Right kidney (tissue), 1 donor: Measurements from ENCODE around the gene EIF3L.
A peak's percentile ranks its signal among the peaks of the same experiment; 100 is the strongest.

ENCODE experiments used
- DNase-seq: peaks from one replicate; pipeline ENCODE4 v3.0.0-alpha.2; 2016

The EIF3L gene

DNA sequence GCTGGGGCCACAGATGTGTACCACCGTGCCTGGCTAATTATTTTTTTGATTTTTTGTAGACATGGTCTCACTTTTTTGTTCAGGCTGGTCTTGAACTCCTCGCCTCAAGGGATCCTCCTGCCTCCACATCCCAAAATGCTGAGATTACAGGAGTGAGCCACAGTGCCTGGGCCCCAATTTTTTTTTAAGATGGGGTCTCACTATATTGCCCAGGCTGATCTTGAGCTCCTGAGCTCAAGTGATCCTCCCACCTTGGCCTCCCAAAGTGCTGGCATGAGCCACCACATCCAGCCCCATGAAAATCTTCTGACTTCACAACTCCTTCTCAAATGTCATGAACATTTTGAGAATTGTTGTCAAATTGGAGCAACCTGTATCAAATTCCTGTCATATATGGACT, 2.8 kb upstream of the EIF3L start:
- no peak for DNase-seq

DNA sequence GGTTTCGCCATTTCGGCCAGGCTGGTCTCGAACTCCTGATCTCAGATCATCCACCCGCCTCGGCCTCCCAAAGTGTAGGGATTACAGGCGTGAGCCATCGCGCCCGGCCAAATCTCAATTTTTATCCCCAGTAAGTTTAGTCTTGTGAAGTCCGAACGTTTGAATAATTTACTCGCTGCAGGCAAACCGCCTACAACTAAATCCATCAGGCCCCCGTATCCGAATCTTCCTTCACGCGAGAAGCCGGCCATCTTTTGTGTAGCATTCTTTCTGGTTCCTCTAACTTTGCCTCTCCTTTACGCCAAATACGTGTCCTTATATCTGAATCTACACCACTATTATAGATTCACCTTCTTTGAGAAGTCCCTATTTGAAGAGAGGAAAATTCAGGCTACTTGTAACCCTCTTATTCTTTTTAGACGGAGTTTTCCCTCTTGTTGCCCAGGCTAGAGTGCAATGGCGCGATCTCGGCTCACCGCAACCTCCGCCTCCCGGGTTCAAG, 581 bp upstream of the EIF3L start:
- peak; percentile 50 for DNase-seq

- DNase-seq: no peak
These were observed 1.6 kb downstream of the EIF3L start for GRCh38 chr22:37850801-37851200.

- no peak for DNase-seq
These were observed 3.2 kb downstream of the EIF3L start for GRCh38 chr22:37852418-37852817.

DNA sequence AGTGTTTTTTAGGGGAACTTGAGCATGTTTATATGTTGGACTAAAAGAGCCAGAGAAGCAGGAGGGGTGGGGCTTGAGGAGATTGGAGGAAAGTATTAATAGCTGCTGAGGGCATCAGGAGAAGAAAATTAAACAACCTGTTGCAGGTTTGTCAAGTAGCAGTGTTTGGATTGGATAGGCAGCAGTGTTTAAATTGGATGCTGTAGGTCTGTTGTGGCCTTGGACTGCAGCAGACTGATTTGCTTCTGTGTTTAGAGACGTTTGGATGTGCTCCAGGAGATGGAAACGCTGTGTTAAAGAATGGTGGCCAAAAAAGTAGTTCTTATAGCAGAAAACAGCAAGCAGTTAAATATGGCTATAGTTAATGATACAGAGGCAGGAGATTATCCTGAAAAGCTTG, 5.7 kb downstream of the EIF3L start:
- no peak for DNase-seq

- DNase-seq: no peak
These were observed 6.2 kb downstream of the EIF3L start for GRCh38 chr22:37855462-37855861.

DNA sequence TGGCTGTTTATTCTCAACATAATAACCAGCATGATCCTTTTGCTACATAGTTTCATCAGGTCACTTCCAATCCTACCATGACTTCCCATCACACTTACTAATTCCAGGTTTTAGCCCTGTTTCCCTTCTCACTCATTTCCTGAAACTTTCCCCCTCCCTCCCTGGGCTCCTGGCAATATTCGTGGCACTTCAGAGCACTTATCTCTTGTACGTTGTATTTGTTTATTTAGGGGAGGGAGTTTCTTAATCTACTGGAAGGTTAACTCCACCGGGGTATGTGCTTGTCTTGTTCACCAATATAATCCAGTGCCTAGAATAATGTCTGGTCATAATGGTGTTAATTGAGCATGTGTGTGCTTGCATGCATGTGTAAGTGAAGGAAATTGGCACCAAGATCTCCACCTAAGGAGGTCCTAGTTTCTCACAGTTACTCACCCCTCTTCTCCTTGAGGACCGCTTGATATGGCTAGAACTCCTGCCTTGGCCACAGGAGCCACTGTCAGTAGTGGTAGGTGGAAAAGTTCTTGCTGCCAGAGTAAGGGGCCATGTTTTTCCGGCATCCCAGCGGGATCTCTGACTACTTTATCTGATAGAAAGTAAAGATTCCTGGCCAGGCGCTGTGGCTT, 11.7 kb downstream of the EIF3L start:
- DNase-seq: no peak

DNA sequence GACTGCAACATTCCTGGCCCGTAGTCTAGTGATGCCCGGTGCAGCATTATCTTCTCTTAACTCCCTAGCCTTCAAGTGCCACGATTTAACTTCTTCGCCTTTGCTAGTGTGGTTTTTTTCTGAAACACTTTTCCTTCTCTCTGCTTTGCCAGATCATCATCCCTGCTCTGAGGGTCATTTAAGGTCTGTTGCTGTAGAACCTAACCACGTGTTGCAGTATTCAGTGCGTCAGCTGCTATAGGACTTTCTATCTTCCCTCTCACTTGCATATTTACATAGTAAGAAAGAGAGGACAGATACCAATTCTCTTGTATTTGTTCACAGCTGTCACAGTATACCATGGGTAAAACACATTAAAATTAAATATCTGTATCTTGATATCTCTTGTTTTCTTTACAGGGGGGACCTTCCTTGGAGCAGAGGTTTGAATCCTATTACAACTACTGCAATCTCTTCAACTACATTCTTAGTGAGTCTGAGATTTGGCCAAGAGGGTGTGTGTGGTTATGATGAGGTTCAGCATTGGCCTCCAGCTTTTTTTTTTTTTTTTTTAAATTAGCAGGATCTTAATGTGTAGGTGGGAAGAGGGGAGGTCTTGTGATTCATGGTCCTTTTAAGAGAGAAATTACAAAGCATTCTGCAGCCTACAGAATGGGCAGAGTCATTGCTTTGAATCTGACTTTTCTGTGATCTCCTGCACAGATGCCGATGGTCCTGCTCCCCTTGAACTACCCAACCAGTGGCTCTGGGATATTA, 13.5 kb downstream of the EIF3L start:
- DNase-seq: no peak

DNA sequence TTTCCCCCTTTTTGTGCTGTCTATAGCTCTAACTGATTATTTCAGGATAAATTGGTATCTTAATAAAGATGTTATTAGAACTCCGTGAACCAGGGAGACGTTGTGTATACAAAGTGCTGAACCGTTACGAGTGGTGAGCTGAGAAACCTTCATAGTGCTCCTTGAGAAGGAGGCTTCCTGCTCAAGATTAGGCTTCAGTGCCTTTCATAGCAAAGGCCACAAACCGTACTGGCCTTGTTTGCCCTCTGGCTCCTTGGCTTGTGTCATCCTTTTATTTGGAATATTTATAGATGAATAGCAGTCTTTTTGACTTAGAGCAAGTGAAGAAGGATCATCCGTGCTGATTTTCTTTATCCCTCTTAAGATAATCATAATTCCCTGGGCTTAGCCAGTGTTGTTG, 16.3 kb downstream of the EIF3L start:
- DNase-seq: no peak

- DNase-seq: no peak
These were observed 21.1 kb downstream of the EIF3L start for GRCh38 chr22:37870273-37870672.

DNA sequence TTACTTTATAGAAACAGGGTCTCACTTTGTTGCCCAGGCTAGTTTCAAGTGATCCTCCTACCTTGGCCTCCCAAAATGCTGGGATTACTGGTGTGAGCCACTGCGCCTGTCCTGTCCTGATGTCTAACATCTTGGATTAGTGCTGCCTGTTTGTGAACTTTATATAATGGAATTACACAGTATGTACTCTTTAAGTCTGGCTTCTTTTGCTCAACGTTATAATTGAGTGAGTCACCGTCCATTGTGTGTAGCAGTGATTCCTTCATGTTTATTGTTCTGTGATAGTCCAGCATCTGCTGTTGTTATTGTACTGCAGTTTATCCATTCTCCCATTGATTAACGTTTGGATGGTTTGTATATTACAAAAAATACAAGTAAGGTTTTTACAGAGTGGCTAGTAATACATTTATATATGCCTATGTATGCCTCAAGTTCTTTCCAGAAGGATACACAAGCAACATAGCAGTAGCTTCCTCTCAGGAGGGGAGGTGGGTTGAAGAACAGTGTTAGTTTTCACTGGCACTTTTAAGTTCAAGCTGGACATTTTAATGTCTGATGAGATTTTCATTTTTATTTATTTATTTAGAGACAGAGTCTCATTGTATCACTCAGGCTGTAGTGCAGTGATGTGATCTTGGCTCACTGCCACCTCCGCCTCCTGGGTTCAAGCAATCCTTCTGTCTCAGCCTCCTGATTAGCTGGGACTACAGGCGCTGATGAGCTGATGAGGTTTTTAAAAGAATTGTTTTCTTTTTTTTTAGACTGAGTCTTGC, 31.6 kb downstream of the EIF3L start:
- DNase-seq: no peak

GRCh38 chr22:37884420-37884819, 35.2 kb downstream of the EIF3L start:
- no peak for DNase-seq

DNA sequence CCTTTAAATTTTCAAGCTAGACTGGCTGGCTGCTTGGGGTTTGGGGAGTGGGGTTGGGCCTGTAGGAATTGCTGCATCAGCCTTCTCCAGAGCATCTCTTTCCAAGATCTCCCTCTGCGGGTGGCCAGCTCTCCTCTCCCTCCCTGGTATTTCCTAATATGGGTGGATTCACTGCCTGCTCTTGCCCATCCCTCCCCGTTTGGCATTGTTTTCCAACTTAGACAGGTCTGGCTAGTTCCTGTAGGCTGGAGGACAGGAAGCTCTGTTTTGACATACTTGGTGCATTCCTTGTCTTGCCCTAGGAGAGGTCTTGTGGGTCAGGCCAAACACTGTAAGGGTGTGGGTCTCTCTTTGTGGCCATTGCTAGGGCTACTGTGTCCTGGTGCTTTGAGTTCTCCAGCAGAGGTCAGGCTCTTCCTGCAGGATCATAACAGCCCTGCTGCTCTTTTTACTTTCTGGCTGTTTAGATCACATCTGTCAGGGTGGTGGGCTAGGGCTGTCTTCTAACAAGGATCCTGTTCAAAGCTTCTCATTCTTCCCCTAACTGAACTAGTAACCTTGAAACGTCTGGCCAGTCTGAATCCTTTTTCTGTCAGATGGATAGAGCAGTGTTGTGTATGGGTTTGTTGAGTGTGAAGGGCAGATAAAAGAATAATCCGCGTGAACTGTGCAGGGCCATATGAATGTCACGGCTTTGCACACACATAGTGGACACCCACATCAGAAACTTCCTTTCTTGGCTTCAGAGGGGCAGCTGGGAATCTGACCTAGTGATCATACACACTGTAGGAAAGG, 38.6 kb downstream of the EIF3L start:
- peak; percentile 30 for DNase-seq

- DNase-seq: no peak
These were observed 42.7 kb downstream of the EIF3L start for GRCh38 chr22:37891926-37892325.

GRCh38 chr22:37892566-37893335, 43.5 kb downstream of the EIF3L start:
- no peak for DNase-seq

GRCh38 chr22:37893583-37893983, 44.4 kb downstream of the EIF3L start:
- DNase-seq: no peak

DNA sequence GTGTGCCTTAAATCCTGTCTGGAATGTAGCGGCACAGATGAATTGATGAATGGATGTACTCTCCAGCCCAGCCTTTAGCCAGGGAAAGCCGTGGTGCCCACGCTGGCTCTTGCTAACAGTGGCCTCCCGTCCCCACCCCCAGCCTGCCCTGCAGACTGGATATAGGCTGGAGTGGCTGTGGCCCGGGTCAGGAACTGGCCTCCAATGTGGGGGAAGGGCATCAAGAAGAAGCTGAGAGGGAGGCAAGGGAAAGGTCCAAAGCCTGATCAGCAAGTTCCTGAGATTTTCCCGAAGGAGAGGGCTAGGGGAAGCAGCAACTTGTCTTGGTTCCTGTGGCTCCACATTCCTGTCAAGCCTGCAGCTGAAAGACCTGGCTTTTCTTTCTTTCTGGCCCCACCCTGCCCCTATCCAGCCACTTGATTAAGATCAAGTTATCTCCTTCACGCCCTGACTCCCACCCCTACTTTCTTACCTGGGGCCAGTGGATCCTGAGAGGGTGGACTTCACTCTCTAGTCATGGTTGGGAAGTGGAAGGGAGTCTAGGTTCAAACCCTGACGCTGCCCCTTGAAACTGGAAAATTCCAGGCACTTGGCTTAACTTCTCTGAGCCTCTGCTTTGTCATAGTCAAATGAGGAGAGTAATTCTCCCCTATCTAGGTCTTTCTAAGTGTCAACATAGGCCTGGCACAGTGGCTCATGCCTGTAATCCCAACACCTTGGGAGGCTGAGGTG, 45.9 kb downstream of the EIF3L start:
- DNase-seq: peak; percentile 33

DNA sequence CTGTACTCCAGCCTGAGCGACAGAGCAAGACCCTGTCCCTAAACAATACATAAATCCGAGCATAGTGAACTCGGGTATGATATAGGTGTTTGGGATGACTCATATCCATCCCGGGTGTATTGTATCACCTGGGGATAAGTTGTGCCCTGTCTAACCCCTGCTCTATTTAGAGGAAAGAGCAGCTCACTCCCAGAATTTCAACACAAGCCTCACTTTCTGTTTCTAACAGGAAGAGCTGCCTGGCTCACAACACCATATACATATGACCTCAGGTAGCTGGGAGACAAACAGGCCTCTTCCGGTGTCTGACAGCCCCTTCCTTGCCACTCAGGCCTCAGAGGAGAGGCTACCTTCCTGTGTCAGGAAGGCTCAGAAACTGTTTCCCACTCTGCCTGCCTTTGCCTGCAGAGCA, 47.0 kb downstream of the EIF3L start:
- no peak for DNase-seq

DNA sequence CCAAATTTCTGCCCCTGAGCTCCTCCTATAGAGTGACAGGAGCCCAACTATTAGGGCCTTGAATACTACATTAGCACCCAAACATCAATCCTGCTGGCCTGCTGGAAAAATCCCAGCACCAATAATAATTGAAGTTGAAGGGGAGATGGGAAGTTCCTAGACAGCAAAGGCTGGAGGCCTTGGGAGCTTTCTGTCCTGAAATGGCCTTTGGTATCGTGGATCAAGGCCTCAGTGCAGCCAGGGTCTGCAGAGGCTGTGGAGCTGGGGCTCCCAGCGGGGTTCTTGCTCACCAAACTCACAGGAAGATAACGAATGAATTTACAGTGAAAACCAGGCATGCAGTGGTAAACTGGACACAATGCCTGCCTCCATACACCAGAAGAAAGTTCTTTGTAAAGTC, 47.7 kb downstream of the EIF3L start:
- no peak for DNase-seq

GRCh38 chr22:37897807-37898206, 48.6 kb downstream of the EIF3L start:
- no peak for DNase-seq
